GM12878 (cell line): Measurements from ENCODE around the gene LPGAT1. TPM values are rescaled to one million over a fixed set of nuclear protein-coding genes. Genes with fewer than 3 reads are reported as not detected.
A peak's percentile ranks its signal among the peaks of the same experiment; 100 is the strongest.

Experiments used
- ATAC-seq: fragments of 200-7000 bp; cut with Tn5 transposase; 3 replicates; pipeline ENCODE4 v1.9.1; 2020; ENCODE audit warnings: mild to moderate bottlenecking, moderate library complexity
- BruUV-seq: library from RNA; stranded (reverse); fragments of 400-500 nt; replicated peaks from 2 replicates; lab custom pipeline; 2021; lab: Mats Ljungman, UMichigan
- CTCF ChIA-PET: fragments of 300-600 bp; sonication (Branson Sonifier 250); formaldehyde crosslinking; extraction: SDS; loops from one replicate; lab custom pipeline; 2021; ENCODE audit warnings: inconsistent platforms; lab: Yijun Ruan, JAX
- POLR2A ChIA-PET: fragments of 350-600 bp; formaldehyde crosslinking; extraction: SDS; loops from one replicate; lab custom pipeline; 2021; ENCODE audit warnings: inconsistent platforms; lab: Charles Lee
- RAD21 ChIA-PET: fragments of 300-600 bp; sonication (Branson Sonifier 250); formaldehyde crosslinking; loops from one replicate; lab custom pipeline; 2023; ENCODE audit warnings: antibody characterized with exemption; ENCODE audit not compliant: unreplicated experiment; lab: Charles Lee
- SMC1A ChIA-PET: fragments of 300-600 bp; sonication (Branson Sonifier 250); formaldehyde crosslinking; loops from one replicate; lab custom pipeline; 2023; ENCODE audit not compliant: unreplicated experiment, uncharacterized antibody; lab: Charles Lee
- DNase-seq: peaks from one replicate; pipeline ENCODE4 v3.0.0-alpha.2; 2011; ENCODE audit warnings: low read depth, low spot score
- FAIRE-seq: peaks from 3 replicates; lab custom pipeline; 2011; peaks lifted over from hg19 to GRCh38; lab: Jason Lieb, UNC
- H2AFZ ChIP-seq: 2 replicates; pipeline ENCODE4 v1.6.0; 2011; ENCODE audit warnings: low read depth, low read length, control low read depth; ENCODE audit not compliant: control insufficient read depth
- H3K27ac ChIP-seq: 2 replicates; pipeline ENCODE4 v1.5.1; 2011; ENCODE audit warnings: control low read depth; ENCODE audit not compliant: control insufficient read depth, insufficient read depth
- H3K27me3 ChIP-seq, 2 experiments: replicated peaks in 1 of 2; 2 replicates each; pipeline versions ENCODE4 v1.6.0 to v1.6.1; 2011; ENCODE audit warnings: low read length in 1 of 2; ENCODE audit not compliant: control insufficient read depth in 2 of 2, insufficient read depth in 2 of 2
- H3K36me3 ChIP-seq, 2 experiments: 2 replicates each; pipeline ENCODE4 v1.5.1; 2011; ENCODE audit warnings: low read length in 1 of 2; ENCODE audit not compliant: control insufficient read depth in 2 of 2, insufficient read depth in 2 of 2
- H3K4me1 ChIP-seq: 2 replicates; pipeline ENCODE4 v1.6.1; 2011; ENCODE audit warnings: mild to moderate bottlenecking, low read length, moderate library complexity, mixed read lengths; ENCODE audit not compliant: control insufficient read depth, insufficient read depth
- H3K4me2 ChIP-seq: 2 replicates; pipeline ENCODE4 v1.6.0; 2011; ENCODE audit warnings: control low read depth; ENCODE audit not compliant: control insufficient read depth, insufficient read depth
- H3K4me3 ChIP-seq: fragments of 200-600 bp; sonication (generic); 2 replicates; pipeline ENCODE4 v1.5.1; 2016
- H3K79me2 ChIP-seq: 2 replicates; pipeline ENCODE4 v1.6.0; 2011; ENCODE audit warnings: low read length; ENCODE audit not compliant: control insufficient read depth, insufficient read depth
- H3K9ac ChIP-seq: 2 replicates; pipeline ENCODE4 v1.8.0; 2011; ENCODE audit warnings: low read length, control low read depth, mixed read lengths; ENCODE audit not compliant: control insufficient read depth, insufficient read depth
- H3K9me3 ChIP-seq: replicated peaks from 3 replicates; pipeline ENCODE4 v1.5.1; 2011; ENCODE audit warnings: mild to moderate bottlenecking, low read length; ENCODE audit not compliant: control insufficient read depth, insufficient read depth
- H4K20me1 ChIP-seq: 2 replicates; pipeline ENCODE4 v1.6.0; 2011; ENCODE audit not compliant: control insufficient read depth, insufficient read depth
- CREB1 ChIP-seq: IDR thresholded peaks from 2 replicates; pipeline ENCODE4 v1.6.1; 2012; ENCODE audit warnings: low read depth, mild to moderate bottlenecking, inconsistent platforms
- EED ChIP-seq: sonication (generic); IDR thresholded peaks from 2 replicates; pipeline ENCODE4 v1.6.1; 2016; ENCODE audit warnings: antibody characterized with exemption, low read depth
- EZH2 ChIP-seq: IDR thresholded peaks from 2 replicates; pipeline ENCODE4 v1.6.1; 2012; ENCODE audit warnings: low read depth, mild to moderate bottlenecking, control low read depth, inconsistent platforms, low read length, borderline replicate concordance; ENCODE audit not compliant: control insufficient read depth
- HDGF ChIP-seq: fragments of 450-650 bp; IDR thresholded peaks from 2 replicates; pipeline ENCODE4 v1.6.1; 2016; ENCODE audit warnings: antibody characterized with exemption
- IKZF2 ChIP-seq, 2 experiments: fragments of 450-650 bp; IDR thresholded peaks; 2 replicates each; pipeline ENCODE4 v1.6.1; 2017; ENCODE audit warnings: mild to moderate bottlenecking in 2 of 2, moderate library complexity in 2 of 2
- KDM1A ChIP-seq: fragments of 200-600 bp; sonication (generic); IDR thresholded peaks from 2 replicates; pipeline ENCODE4 v1.6.1; 2016; ENCODE audit warnings: borderline replicate concordance
- POU2F2 ChIP-seq: IDR thresholded peaks from 3 replicates; pipeline ENCODE4 v1.6.1; 2011; ENCODE audit warnings: low read depth, mild to moderate bottlenecking, low read length, borderline replicate concordance
- RUNX3 ChIP-seq: IDR thresholded peaks from 2 replicates; pipeline ENCODE4 v1.6.1; 2012; ENCODE audit warnings: low read length, inconsistent platforms
- SIX5 ChIP-seq: IDR thresholded peaks from 2 replicates; pipeline ENCODE4 v1.6.1; 2011; ENCODE audit warnings: mild to moderate bottlenecking, low read depth, low read length, moderate library complexity; ENCODE audit not compliant: severe bottlenecking
- SMAD1 ChIP-seq: fragments of 450-650 bp; IDR thresholded peaks from 2 replicates; pipeline ENCODE4 v1.6.1; 2018; ENCODE audit warnings: mild to moderate bottlenecking, low read depth; ENCODE audit not compliant: partially characterized antibody
- SPI1 ChIP-seq: IDR thresholded peaks from 2 replicates; pipeline ENCODE4 v1.6.1; 2011; ENCODE audit warnings: low read depth, mild to moderate bottlenecking, low read length, moderate library complexity, borderline replicate concordance; ENCODE audit not compliant: insufficient read depth
- STAT1 ChIP-seq: fragments of 450-650 bp; conservative IDR thresholded peaks from 2 replicates; pipeline ENCODE4 v1.6.1; 2014; ENCODE audit warnings: antibody characterized with exemption, mild to moderate bottlenecking
- TBL1XR1 ChIP-seq: IDR thresholded peaks from 2 replicates; pipeline ENCODE4 v1.6.1; 2012; ENCODE audit warnings: low read depth, low read length, improper control_type of control experiment
- TCF7 ChIP-seq: IDR thresholded peaks from 2 replicates; pipeline ENCODE4 v1.6.1; 2014; ENCODE audit warnings: antibody characterized with exemption, borderline replicate concordance
- ZZZ3 ChIP-seq: IDR thresholded peaks from 2 replicates; pipeline ENCODE4 v1.6.1; 2011; ENCODE audit warnings: low read depth; ENCODE audit not compliant: control insufficient read depth, insufficient read length
- WGBS: methylation state at CpG from one replicate; pipeline ENCODE4 v1.1.6; 2016; ENCODE audit warnings: low lambda C conversion rate; ENCODE audit not compliant: insufficient replicate concordance, insufficient coverage; ENCODE audit errors: missing lambda C conversion rate; 5-methylcytosine and 5-hydroxymethylcytosine counted together
- in situ Hi-C: fragments of 300-500 bp; cut with MboI; formaldehyde crosslinking; loops from 9 replicates; pipeline ENCODE4 v1.14.3; 2018; ENCODE audit warnings: mixed read lengths
- intact Hi-C: fragments of 100-400 bp; cut with micrococcal nuclease; formaldehyde crosslinking; loops from one replicate; pipeline ENCODE4 v1.14.2; 2022; ENCODE audit not compliant: unreplicated experiment
- polyA plus RNA-seq, 11 experiments: library from polyadenylated mRNA; depleted of rRNA in 4 of 11; unstranded in 6 of 11; stranded (reverse) in 5 of 11; fragments of >200 nt; fragmentation: Nextera tagmentation in 4 of 11; fragmentation: Illumina TruSeq in 1 of 11; extraction: Ambion mirVana in 4 of 11; extraction: Trizol in 1 of 11; gene quantifications; 1 replicate in 1 of 11; 2 replicates in 10 of 11; pipeline versions ENCODE4 v1.2.1 to v1.2.3, GENCODE V29; 2011 to 2016; ENCODE audit warnings: inconsistent platforms in 2 of 11, missing spikeins in 2 of 11, low read depth in 1 of 11
- total RNA-seq, 4 experiments: library from RNA; depleted of rRNA in 3 of 4; stranded (reverse); fragments of >200 nt in 3 of 4; fragmentation: Illumina TruSeq in 1 of 4; extraction: Trizol in 1 of 4; gene quantifications; 2 replicates each; pipeline versions ENCODE4 v1.2.1 to v1.2.3, GENCODE V29; 2013 to 2021
- TF ChIP-seq, protein P1 (sequence below): fragments of 450-650 bp; IDR thresholded peaks from 2 replicates; pipeline ENCODE4 v1.6.1; 2017; ENCODE audit warnings: low read depth, mild to moderate bottlenecking, moderate library complexity
- TF ChIP-seq, protein P2 (sequence below): IDR thresholded peaks from 2 replicates; pipeline ENCODE4 v1.6.1; 2012; ENCODE audit warnings: low read length, inconsistent platforms
- TF ChIP-seq, protein P3 (sequence below): fragments of 450-650 bp; IDR thresholded peaks from 2 replicates; pipeline ENCODE4 v1.6.1; 2017; ENCODE audit warnings: antibody characterized with exemption, mild to moderate bottlenecking, moderate library complexity

The LPGAT1 gene
- total and polyA plus RNA-seq, 10 of the 15 experiments (the other 5 are each of a cell fraction or from before 2014, with no cell fraction given): 5.8 to 40.6 (median 19.2) TPM

DNA sequence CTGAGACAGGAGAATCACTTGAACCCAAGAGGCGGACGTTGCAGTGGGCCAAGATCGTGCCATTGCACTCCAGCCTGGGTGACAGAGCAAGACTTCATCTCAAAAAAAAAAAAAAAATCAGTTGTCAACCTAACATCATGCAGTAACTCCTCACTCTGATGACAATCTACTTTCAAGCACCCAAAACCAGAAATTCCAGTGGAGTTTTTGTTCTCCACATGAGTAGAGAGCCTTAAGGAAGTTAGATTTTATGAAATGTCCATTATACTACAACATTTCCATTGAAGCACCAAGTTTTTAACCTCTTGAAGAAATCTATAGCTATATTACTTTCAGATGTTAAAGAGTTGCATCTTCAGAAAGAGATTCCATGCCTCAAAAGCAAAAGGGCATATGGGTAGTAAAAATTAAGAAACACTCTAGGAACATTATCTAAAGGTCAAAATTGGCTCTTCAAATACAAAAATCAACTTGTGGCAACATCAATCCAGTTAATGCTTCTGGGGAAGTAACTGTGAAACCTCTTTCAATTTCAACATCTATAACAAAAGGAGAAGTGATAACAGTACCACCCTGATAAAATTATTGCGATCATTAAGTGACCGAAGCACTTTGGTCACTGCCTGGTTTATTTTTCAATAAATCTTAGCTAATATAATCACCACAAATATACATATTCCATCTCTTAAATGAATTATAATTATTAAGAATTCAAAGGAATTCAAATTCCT is 7.7 kb downstream of the LPGAT1 start:
- ChIA-PET POLR2A (interaction anchor here (1.1 kb wide), 1 partner anchor 124 kb away, joined by 3 read pairs; no protein-coding TSS in a partner anchor), RAD21 (interaction anchor here (1.0 to 1.8 kb wide), 4 partner anchors 8 to 212 kb away, joined by 3 to 10 read pairs (median 4); partner anchors contain the start of genes DTL and INTS7), SMC1A (interaction anchor here (0.6 to 9.3 kb wide), 13 partner anchors 7 to 142 kb away, joined by 3 to 90 read pairs (median 4); no protein-coding TSS in a partner anchor), CTCF (interaction anchor here (1.0 to 4.8 kb wide), 5 partner anchors 10 to 212 kb away, joined by 3 to 24 read pairs (median 8); partner anchors contain the start of genes DTL and INTS7)
- Histone ChIP-seq H3K27me3 (no peaks in the 10 kb centered on the region), H3K9me3 (no peaks in the 10 kb centered on the region; the same call in 1 of the 3 replicates), H3K4me1 (no peaks in the 10 kb centered on the region), H3K36me3 (no peaks in the 10 kb centered on the region), H3K9ac (no peak overlapping the region), H4K20me1 (no peaks in the 10 kb centered on the region), H3K79me2 (peaks cover 60% of the 10 kb centered on the region), H2AFZ (no peak overlapping the region), H3K4me2 (0 out of 2 replicates have a peak overlapping the region, but pooled peaks have one; percentile 40), H3K27ac (no peak overlapping the region), H3K4me3 (no peak overlapping the region; the same call in 1 of the 2 replicates)
- ATAC-seq (peak; percentile 76), DNase-seq (no peak), FAIRE-seq (no peak)
- WGBS: 97% methylated on average over 5 of the region's 5 CpGs
- intact Hi-C loops: no loop called here
- in situ Hi-C loops: no loop called here
- no TSS peak for BruUV-seq
- TF ChIP-seq, protein P1, sequence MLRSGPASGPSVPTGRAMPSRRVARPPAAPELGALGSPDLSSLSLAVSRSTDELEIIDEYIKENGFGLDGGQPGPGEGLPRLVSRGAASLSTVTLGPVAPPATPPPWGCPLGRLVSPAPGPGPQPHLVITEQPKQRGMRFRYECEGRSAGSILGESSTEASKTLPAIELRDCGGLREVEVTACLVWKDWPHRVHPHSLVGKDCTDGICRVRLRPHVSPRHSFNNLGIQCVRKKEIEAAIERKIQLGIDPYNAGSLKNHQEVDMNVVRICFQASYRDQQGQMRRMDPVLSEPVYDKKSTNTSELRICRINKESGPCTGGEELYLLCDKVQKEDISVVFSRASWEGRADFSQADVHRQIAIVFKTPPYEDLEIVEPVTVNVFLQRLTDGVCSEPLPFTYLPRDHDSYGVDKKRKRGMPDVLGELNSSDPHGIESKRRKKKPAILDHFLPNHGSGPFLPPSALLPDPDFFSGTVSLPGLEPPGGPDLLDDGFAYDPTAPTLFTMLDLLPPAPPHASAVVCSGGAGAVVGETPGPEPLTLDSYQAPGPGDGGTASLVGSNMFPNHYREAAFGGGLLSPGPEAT: no peak
- TF ChIP-seq EZH2: no peak
- no peak for TF ChIP-seq SIX5
- TF ChIP-seq TBL1XR1: no peak
- TF ChIP-seq POU2F2: no peak
- no peak for TF ChIP-seq STAT1
- TF ChIP-seq, protein P2, sequence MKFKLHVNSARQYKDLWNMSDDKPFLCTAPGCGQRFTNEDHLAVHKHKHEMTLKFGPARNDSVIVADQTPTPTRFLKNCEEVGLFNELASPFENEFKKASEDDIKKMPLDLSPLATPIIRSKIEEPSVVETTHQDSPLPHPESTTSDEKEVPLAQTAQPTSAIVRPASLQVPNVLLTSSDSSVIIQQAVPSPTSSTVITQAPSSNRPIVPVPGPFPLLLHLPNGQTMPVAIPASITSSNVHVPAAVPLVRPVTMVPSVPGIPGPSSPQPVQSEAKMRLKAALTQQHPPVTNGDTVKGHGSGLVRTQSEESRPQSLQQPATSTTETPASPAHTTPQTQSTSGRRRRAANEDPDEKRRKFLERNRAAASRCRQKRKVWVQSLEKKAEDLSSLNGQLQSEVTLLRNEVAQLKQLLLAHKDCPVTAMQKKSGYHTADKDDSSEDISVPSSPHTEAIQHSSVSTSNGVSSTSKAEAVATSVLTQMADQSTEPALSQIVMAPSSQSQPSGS: no peak
- TF ChIP-seq, protein P3, sequence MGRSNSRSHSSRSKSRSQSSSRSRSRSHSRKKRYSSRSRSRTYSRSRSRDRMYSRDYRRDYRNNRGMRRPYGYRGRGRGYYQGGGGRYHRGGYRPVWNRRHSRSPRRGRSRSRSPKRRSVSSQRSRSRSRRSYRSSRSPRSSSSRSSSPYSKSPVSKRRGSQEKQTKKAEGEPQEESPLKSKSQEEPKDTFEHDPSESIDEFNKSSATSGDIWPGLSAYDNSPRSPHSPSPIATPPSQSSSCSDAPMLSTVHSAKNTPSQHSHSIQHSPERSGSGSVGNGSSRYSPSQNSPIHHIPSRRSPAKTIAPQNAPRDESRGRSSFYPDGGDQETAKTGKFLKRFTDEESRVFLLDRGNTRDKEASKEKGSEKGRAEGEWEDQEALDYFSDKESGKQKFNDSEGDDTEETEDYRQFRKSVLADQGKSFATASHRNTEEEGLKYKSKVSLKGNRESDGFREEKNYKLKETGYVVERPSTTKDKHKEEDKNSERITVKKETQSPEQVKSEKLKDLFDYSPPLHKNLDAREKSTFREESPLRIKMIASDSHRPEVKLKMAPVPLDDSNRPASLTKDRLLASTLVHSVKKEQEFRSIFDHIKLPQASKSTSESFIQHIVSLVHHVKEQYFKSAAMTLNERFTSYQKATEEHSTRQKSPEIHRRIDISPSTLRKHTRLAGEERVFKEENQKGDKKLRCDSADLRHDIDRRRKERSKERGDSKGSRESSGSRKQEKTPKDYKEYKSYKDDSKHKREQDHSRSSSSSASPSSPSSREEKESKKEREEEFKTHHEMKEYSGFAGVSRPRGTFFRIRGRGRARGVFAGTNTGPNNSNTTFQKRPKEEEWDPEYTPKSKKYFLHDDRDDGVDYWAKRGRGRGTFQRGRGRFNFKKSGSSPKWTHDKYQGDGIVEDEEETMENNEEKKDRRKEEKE: no peak
- 0 out of 4 replicates have a peak, but pooled peaks of 1 of the 2 experiments have one; percentile 32 for TF ChIP-seq IKZF2 (IDR thresholded peaks at IDR 0.05)
- no peak for TF ChIP-seq EED
- TF ChIP-seq RUNX3: peak; percentile 6; the same call in 1 of the 2 replicates
- no peak for TF ChIP-seq ZZZ3
- no peak for TF ChIP-seq CREB1
- no peak for TF ChIP-seq SMAD1
- TF ChIP-seq HDGF: no peak
- no peak for TF ChIP-seq TCF7
- TF ChIP-seq SPI1: peak; percentile 79
- no peak for TF ChIP-seq KDM1A
